HepG2 (cell line): ENCODE results near the gene RASSF8. TPM values are rescaled to one million over a fixed set of nuclear protein-coding genes. Genes with fewer than 3 reads are reported as not detected.

Experiments
- GABPA ChIP-seq, 2 experiments: IDR thresholded peaks; 2 replicates each; pipeline ENCODE4 v1.6.1; 2011 to 2016; ENCODE audit warnings: low read depth in 2 of 2, low read length in 1 of 2, missing biosample characterization in 1 of 2, missing genetic modification characterization in 1 of 2
- GFI1 ChIP-seq: sonication (generic); formaldehyde crosslinking; IDR thresholded peaks from 2 replicates; pipeline ENCODE4 v1.5.0; 2020; ENCODE audit warnings: missing genetic modification reagents, mild to moderate bottlenecking, borderline replicate concordance
- HNRNPUL1 ChIP-seq: fragments of 200-400 bp; formaldehyde crosslinking; IDR thresholded peaks from 2 replicates; pipeline ENCODE4 v1.6.1; 2017; ENCODE audit warnings: low read depth, mild to moderate bottlenecking, low read length, moderate library complexity
- ISX ChIP-seq: sonication (generic); formaldehyde crosslinking; conservative IDR thresholded peaks from 2 replicates; pipeline ENCODE4 v1.5.0; 2020; ENCODE audit warnings: missing genetic modification reagents
- RCOR2 ChIP-seq: IDR thresholded peaks from 2 replicates; pipeline ENCODE4 v1.6.1; 2016; ENCODE audit warnings: missing biosample characterization, missing genetic modification reagents
- WIZ ChIP-seq: sonication (generic); formaldehyde crosslinking; IDR thresholded peaks from 2 replicates; pipeline ENCODE4 v1.5.1; 2020; ENCODE audit warnings: mild to moderate bottlenecking, missing genetic modification reagents
- ZNF350 ChIP-seq: sonication (generic); formaldehyde crosslinking; IDR thresholded peaks from 2 replicates; pipeline ENCODE4 v1.4.0; 2020; ENCODE audit warnings: mild to moderate bottlenecking, low read depth, missing genetic modification reagents, borderline replicate concordance
- ZNF577 ChIP-seq: sonication (generic); formaldehyde crosslinking; IDR thresholded peaks from 2 replicates; pipeline ENCODE4 v1.4.0; 2020; ENCODE audit warnings: mild to moderate bottlenecking, low read depth, missing genetic modification reagents, borderline replicate concordance
- ZNF589 ChIP-seq: sonication (generic); formaldehyde crosslinking; conservative IDR thresholded peaks from 2 replicates; pipeline ENCODE4 v1.8.0; 2022; ENCODE audit warnings: mild to moderate bottlenecking, moderate library complexity, missing genetic modification reagents
- ZNF775 ChIP-seq: sonication (generic); formaldehyde crosslinking; IDR thresholded peaks from 2 replicates; pipeline ENCODE4 v1.4.0; 2020; ENCODE audit warnings: missing genetic modification reagents, mild to moderate bottlenecking, moderate library complexity, borderline replicate concordance
- ZNF841 ChIP-seq: sonication (generic); formaldehyde crosslinking; IDR thresholded peaks from 2 replicates; pipeline ENCODE4 v1.8.1; 2023; ENCODE audit warnings: missing genetic modification reagents, borderline replicate concordance
- polyA plus RNA-seq, 8 experiments: library from polyadenylated mRNA; depleted of rRNA in 3 of 8; stranded (reverse) in 7 of 8; unstranded in 1 of 8; fragments of >200 nt; fragmentation: Illumina TruSeq in 4 of 8; extraction: Trizol in 4 of 8; gene quantifications; 2 replicates each; pipeline versions ENCODE4 v1.2.1 to v1.2.3, GENCODE V29; 2011 to 2016; ENCODE audit warnings: low read depth in 4 of 8, missing spikeins in 1 of 8, mixed read lengths in 1 of 8; ENCODE audit not compliant: insufficient read depth in 1 of 8
- total RNA-seq, 5 experiments: library from RNA; depleted of rRNA; stranded (reverse); fragments of >200 nt; fragmentation: Illumina TruSeq; extraction: Trizol; gene quantifications; 2 replicates each; pipeline ENCODE4 v1.2.3, GENCODE V29; 2016; ENCODE audit warnings: low read depth in 1 of 5
- TF ChIP-seq, protein P1 (sequence below), 2 experiments: sonication (generic) in 1 of 2; formaldehyde crosslinking in 1 of 2; IDR thresholded peaks; 2 replicates each; pipeline versions ENCODE4 v1.6.1 to v1.9.0; 2014 to 2022; ENCODE audit warnings: antibody characterized with exemption in 1 of 2, borderline replicate concordance in 1 of 2, inconsistent platforms in 1 of 2, low read depth in 1 of 2, missing genetic modification reagents in 1 of 2
- TF ChIP-seq, protein P2 (sequence below): sonication (generic); formaldehyde crosslinking; IDR thresholded peaks from 2 replicates; pipeline ENCODE4 v1.5.0; 2020; ENCODE audit warnings: mild to moderate bottlenecking, missing genetic modification reagents
- TF ChIP-seq, protein P3 (sequence below): sonication (generic); formaldehyde crosslinking; IDR thresholded peaks from 2 replicates; pipeline ENCODE4 v1.4.0; 2020; ENCODE audit warnings: missing genetic modification reagents, mild to moderate bottlenecking, borderline replicate concordance
- TF ChIP-seq, protein P4 (sequence below): sonication (generic); formaldehyde crosslinking; IDR thresholded peaks from 2 replicates; pipeline ENCODE4 v1.5.1; 2020; ENCODE audit warnings: missing genetic modification reagents, mild to moderate bottlenecking, borderline replicate concordance
- TF ChIP-seq, protein P5 (sequence below): sonication (generic); formaldehyde crosslinking; IDR thresholded peaks from 2 replicates; pipeline ENCODE4 v1.4.0; 2020; ENCODE audit warnings: missing genetic modification reagents

The RASSF8 gene
- total and polyA plus RNA-seq, 2 of the 13 experiments (the other 11 are each of a cell fraction or from before 2014, with no cell fraction given): 0.82 to 9.2 TPM

DNA sequence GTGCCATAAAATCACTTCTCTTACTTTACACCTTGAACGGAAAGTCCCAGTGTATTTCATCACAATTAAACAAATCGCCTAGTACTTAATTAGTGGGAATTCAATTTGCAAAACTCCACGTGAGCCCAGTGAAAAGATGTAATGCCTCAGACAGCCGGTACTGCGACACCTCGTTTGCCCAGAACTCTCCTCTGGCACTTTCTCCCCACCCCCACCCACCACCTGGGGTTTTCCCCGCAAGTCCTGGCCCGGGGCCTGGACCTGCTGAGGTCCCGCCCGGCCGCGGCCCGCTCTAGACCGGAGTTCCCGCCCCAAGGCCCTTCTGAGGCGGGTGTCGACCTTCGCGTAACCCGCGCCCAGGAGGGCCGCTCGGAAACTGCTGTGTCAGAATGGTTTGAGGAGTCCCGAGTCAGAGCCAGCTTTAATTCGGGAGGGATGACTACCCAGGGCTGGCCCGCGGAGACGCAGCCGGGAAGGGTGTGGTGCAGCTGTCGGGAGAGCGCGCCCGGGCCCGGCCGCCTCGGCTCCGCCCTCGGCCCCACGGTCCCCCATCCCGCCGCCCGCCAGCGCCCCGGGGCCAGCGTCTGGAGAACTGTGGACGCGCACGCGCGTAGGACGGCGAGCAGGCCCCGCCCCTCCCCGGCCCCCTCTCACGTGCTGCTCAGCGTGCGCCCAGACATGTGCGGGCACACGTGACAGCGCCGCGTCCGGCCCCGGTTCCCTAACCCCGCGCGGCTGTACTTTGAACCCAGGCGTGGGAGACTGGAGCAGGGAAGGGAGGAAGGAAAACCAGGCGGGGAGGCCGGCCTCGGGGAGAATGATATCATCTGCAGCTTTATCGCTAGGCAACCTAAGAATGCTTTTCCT is 155.6 kb downstream of the RASSF8 start (continued):
- TF ChIP-seq, protein P1, sequence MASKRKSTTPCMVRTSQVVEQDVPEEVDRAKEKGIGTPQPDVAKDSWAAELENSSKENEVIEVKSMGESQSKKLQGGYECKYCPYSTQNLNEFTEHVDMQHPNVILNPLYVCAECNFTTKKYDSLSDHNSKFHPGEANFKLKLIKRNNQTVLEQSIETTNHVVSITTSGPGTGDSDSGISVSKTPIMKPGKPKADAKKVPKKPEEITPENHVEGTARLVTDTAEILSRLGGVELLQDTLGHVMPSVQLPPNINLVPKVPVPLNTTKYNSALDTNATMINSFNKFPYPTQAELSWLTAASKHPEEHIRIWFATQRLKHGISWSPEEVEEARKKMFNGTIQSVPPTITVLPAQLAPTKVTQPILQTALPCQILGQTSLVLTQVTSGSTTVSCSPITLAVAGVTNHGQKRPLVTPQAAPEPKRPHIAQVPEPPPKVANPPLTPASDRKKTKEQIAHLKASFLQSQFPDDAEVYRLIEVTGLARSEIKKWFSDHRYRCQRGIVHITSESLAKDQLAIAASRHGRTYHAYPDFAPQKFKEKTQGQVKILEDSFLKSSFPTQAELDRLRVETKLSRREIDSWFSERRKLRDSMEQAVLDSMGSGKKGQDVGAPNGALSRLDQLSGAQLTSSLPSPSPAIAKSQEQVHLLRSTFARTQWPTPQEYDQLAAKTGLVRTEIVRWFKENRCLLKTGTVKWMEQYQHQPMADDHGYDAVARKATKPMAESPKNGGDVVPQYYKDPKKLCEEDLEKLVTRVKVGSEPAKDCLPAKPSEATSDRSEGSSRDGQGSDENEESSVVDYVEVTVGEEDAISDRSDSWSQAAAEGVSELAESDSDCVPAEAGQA (IDR thresholded peaks at IDR 0.05; ENCODE audit: low read depth): peak; percentile 51; the same call in 1 of the 2 replicates
- TF ChIP-seq, protein P1 (CRISPR knock-in tag; IDR thresholded peaks at IDR 0.05; ENCODE audit: borderline replicate concordance): no peak; the same call in 1 of the 2 replicates
- TF ChIP-seq RCOR2: no peak
- TF ChIP-seq ISX (CRISPR knock-in tag): no peak
- TF ChIP-seq, protein P2, sequence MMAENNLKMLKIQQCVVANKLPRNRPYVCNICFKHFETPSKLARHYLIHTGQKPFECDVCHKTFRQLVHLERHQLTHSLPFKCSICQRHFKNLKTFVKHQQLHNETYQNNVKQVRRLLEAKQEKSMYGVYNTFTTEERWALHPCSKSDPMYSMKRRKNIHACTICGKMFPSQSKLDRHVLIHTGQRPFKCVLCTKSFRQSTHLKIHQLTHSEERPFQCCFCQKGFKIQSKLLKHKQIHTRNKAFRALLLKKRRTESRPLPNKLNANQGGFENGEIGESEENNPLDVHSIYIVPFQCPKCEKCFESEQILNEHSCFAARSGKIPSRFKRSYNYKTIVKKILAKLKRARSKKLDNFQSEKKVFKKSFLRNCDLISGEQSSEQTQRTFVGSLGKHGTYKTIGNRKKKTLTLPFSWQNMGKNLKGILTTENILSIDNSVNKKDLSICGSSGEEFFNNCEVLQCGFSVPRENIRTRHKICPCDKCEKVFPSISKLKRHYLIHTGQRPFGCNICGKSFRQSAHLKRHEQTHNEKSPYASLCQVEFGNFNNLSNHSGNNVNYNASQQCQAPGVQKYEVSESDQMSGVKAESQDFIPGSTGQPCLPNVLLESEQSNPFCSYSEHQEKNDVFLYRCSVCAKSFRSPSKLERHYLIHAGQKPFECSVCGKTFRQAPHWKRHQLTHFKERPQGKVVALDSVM (CRISPR knock-in tag): peak; percentile 86
- TF ChIP-seq, protein P3, sequence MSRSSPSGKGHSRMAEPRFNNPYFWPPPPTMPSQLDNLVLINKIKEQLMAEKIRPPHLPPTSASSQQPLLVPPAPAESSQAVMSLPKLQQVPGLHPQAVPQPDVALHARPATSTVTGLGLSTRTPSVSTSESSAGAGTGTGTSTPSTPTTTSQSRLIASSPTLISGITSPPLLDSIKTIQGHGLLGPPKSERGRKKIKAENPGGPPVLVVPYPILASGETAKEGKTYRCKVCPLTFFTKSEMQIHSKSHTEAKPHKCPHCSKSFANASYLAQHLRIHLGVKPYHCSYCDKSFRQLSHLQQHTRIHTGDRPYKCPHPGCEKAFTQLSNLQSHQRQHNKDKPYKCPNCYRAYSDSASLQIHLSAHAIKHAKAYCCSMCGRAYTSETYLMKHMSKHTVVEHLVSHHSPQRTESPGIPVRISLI (CRISPR knock-in tag): no peak
- no peak for TF ChIP-seq HNRNPUL1
- no peak; the same call in 1 of the 2 replicates for TF ChIP-seq WIZ (CRISPR knock-in tag)
- no peak for TF ChIP-seq GABPA (IDR thresholded peaks at IDR 0.05; ENCODE audit: low read depth, low read length)
- TF ChIP-seq GABPA (CRISPR knock-in tag; IDR thresholded peaks at IDR 0.05; ENCODE audit: low read depth): peak; percentile 52; the same call in 1 of the 2 replicates
- TF ChIP-seq GFI1 (CRISPR knock-in tag): peak; percentile 83; the same call in 1 of the 2 replicates
- no peak for TF ChIP-seq ZNF841
- TF ChIP-seq ZNF589: peak; percentile 85; the same call in 1 of the 2 replicates
- TF ChIP-seq, protein P4, sequence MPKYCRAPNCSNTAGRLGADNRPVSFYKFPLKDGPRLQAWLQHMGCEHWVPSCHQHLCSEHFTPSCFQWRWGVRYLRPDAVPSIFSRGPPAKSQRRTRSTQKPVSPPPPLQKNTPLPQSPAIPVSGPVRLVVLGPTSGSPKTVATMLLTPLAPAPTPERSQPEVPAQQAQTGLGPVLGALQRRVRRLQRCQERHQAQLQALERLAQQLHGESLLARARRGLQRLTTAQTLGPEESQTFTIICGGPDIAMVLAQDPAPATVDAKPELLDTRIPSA (CRISPR knock-in tag): 0 out of 2 replicates have a peak, but pooled peaks have one; percentile 59
- no peak for TF ChIP-seq ZNF775 (CRISPR knock-in tag)
- TF ChIP-seq ZNF577: no peak
- TF ChIP-seq, protein P5, sequence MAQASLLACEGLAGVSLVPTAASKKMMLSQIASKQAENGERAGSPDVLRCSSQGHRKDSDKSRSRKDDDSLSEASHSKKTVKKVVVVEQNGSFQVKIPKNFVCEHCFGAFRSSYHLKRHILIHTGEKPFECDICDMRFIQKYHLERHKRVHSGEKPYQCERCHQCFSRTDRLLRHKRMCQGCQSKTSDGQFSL: no peak
- peak; percentile 77; the same call in 1 of the 2 replicates for TF ChIP-seq ZNF350 (CRISPR knock-in tag)
